Adrenal gland (tissue), 19 donors: ENCODE data around the gene MAGOHB. TPM values are rescaled to one million over a fixed set of nuclear protein-coding genes. Genes with fewer than 3 reads are reported as not detected.

Source experiments
- DNase-seq, 7 donors: peaks; one replicate each; pipeline ENCODE4 v3.0.0-alpha.2; 2019 to 2020
- H3K27ac ChIP-seq, 5 donors: fragments of 200-600 bp; sonication (generic) in 4 of 5; 1 replicate in 3 of 5; 2 replicates in 2 of 5; pipeline versions ENCODE4 v1.5.1 to v1.8.0; 2016 to 2020; ENCODE audit warnings: mild to moderate bottlenecking in 1 of 5
- H3K27me3 ChIP-seq: fragments of 200-600 bp; 2 replicates; pipeline ENCODE4 v1.8.0; 2021
- H3K36me3 ChIP-seq, 2 donors: fragments of 200-600 bp; replicated peaks in 1 of 2; 1 replicate in 1 of 2; 2 replicates in 1 of 2; pipeline versions ENCODE4 v1.5.1 to v1.8.0; 2018 to 2022
- H3K4me1 ChIP-seq, 2 donors: fragments of 200-600 bp; replicated peaks in 1 of 2; 1 replicate in 1 of 2; 2 replicates in 1 of 2; pipeline versions ENCODE4 v1.5.1 to v1.8.0; 2018 to 2021
- H3K4me3 ChIP-seq, 4 donors: fragments of 200-600 bp; sonication (generic) in 3 of 4; one replicate each; pipeline ENCODE4 v1.5.1; 2016 to 2018
- H3K9me3 ChIP-seq, 3 donors: fragments of 200-600 bp; sonication (generic) in 1 of 3; replicated peaks in 1 of 3; 1 replicate in 2 of 3; 2 replicates in 1 of 3; pipeline versions ENCODE4 v1.5.1 to v1.8.0; 2016 to 2021
- POLR2A ChIP-seq, 2 donors: fragments of 450-650 bp; IDR thresholded peaks; one replicate each; pipeline ENCODE4 v1.6.1; 2017; ENCODE audit warnings: antibody characterized with exemption in 2 of 2, mild to moderate bottlenecking in 2 of 2, moderate library complexity in 1 of 2
- WGBS, 4 donors: extraction: QIAGEN DNeasy Blood & Tissue Kit in 2 of 4; methylation state at CpG; one replicate each; pipeline versions ENCODE4 v1.1.5 to v1.1.7; 2013 to 2017; 5-methylcytosine and 5-hydroxymethylcytosine counted together
- intact Hi-C, 2 donors: fragments of 100-400 bp; cut with DNase I; formaldehyde crosslinking; loops; one replicate each; pipeline versions ENCODE4 v1.14.1 to v1.15.0; 2022 to 2023
- long read RNA-seq, 10 donors: library from polyadenylated mRNA in 3 of 10; unstranded in 2 of 10; stranded (forward) in 1 of 10; transcript quantifications; one replicate each; pipeline ENCODE4 v2.0.0 and lab custom pipeline, GENCODE V29; 2021 to 2026
- polyA plus RNA-seq, 3 donors: library from polyadenylated mRNA; stranded (reverse); fragments of 200-250 nt in 2 of 3; fragments of 350-450 nt in 1 of 3; fragmentation: Illumina TruSeq in 1 of 3; extraction: RNeasy Lipid Tissue Mini Kit (QIAGEN cat#74804) in 1 of 3; gene quantifications; one replicate each; pipeline ENCODE4 v1.2.3, GENCODE V29; 2013 to 2014
- total RNA-seq, 9 donors: library from RNA; depleted of rRNA in 4 of 9; stranded (reverse); fragments of >200 nt in 4 of 9; fragments of 120-200 nt in 1 of 9; fragmentation: NEBNext Ultra II Directional in 1 of 9; extraction: Animal tissue kit (Norgen Biotek cat#: 25700) in 1 of 9; gene quantifications; one replicate each; pipeline versions ENCODE4 v1.1.0 to v1.2.4, GENCODE V29; 2013 to 2023
- TF ChIP-seq, protein P1 (sequence below), 6 experiments: fragments of 450-650 bp in 4 of 6; fragments of 200-600 bp in 2 of 6; sonication (generic) in 1 of 6; IDR thresholded peaks; 1 replicate in 5 of 6; 2 replicates in 1 of 6; pipeline versions ENCODE4 v1.5.1 to v1.8.0; 2016 to 2021; ENCODE audit warnings: antibody characterized with exemption in 6 of 6, mild to moderate bottlenecking in 2 of 6, moderate library complexity in 1 of 6
- donor health status: healthy with polysubstance abuse.
- donor health status: Bipolar disorder and iron deficiency.
- donor health status: DM: yes; HTN: yes; CAD: no.
- donor health status: DM: no; HTN: no; CAD: no.
- donor health status: DM: no; HTN: no; CAD: no.
- donor health status: DM: yes; HTN: yes; CAD: no.

MAGOHB gene
- total RNA-seq, result 10 to 100 TPM in 8 of 9 donors, 1 to 10 TPM in 1; 4.4 to 23.3 (median 17.5) TPM
- 10 to 100 TPM; 20.7 to 38.7 (median 30.0) TPM for polyA plus RNA-seq
- long read RNA-seq, donor 1, transcript MAGOHB-201 (5 exons, 2,623 nt), result major isoform, 25 of 26 reads
- long read RNA-seq, donor 1, partial matches to known transcripts, result 0 of 26 reads
- long read RNA-seq, donor 1, other reads (novel, unspliced or antisense), result 0 of 26 reads
- long read RNA-seq, donor 2, partial matches to known transcripts, result 0 of 3 reads
- long read RNA-seq, donor 2, other reads (novel, unspliced or antisense), result 0 of 3 reads
- long read RNA-seq, donor 3, transcript MAGOHB-201 (5 exons, 2,623 nt), result major isoform, 13 of 17 reads
- long read RNA-seq, donor 3, partial matches to known transcripts, result 0 of 17 reads
- long read RNA-seq, donor 3, other reads (novel, unspliced or antisense), result 0 of 17 reads
- long read RNA-seq, donor 4, transcript MAGOHB-201 (5 exons, 2,623 nt), result major isoform, 16 of 16 reads
- long read RNA-seq, donor 4, partial matches to known transcripts, result 0 of 16 reads
- long read RNA-seq, donor 4, other reads (novel, unspliced or antisense), result 0 of 16 reads
- long read RNA-seq, donor 5, transcript MAGOHB-201 (5 exons, 2,623 nt), result major isoform, 13 of 17 reads
- long read RNA-seq, donor 5, partial matches to known transcripts, result 0 of 17 reads
- long read RNA-seq, donor 5, other reads (novel, unspliced or antisense), result 2 of 17 reads
- long read RNA-seq, donor 6, transcript MAGOHB-201 (5 exons, 2,623 nt), result major isoform, 12 of 13 reads
- long read RNA-seq, donor 6, partial matches to known transcripts, result 0 of 13 reads
- long read RNA-seq, donor 6, other reads (novel, unspliced or antisense), result 0 of 13 reads
- long read RNA-seq, donor 7, partial matches to known transcripts, result 0 of 5 reads
- long read RNA-seq, donor 7, other reads (novel, unspliced or antisense), result 0 of 5 reads
- long read RNA-seq, donor 8, partial matches to known transcripts, result 0 of 7 reads
- long read RNA-seq, donor 8, other reads (novel, unspliced or antisense), result 0 of 7 reads
- long read RNA-seq, donor 9, transcript MAGOHB-201 (5 exons, 2,623 nt), result major isoform, 11 of 16 reads
- long read RNA-seq, donor 9, partial matches to known transcripts, result 0 of 16 reads
- long read RNA-seq, donor 9, other reads (novel, unspliced or antisense), result 0 of 16 reads
- long read RNA-seq, donor 10, transcript MAGOHB-201 (5 exons, 2,623 nt), result major isoform, 5 of 5 reads
- long read RNA-seq, donor 10, partial matches to known transcripts, result 0 of 5 reads
- long read RNA-seq, donor 10, other reads (novel, unspliced or antisense), result 0 of 5 reads

GRCh38 chr12:10613349-10614055, at the start of gene MAGOHB:
Gene MAGOHB (minus strand): TSS chr12:10613609. CDS start chr12:10613532, 77 bp downstream.
- H3K27ac ChIP-seq, result peak within 1 kb of the TSS; percentile 67 to 90 (median 82)
- peak in 1 of 2 donors; percentile 65 for TF ChIP-seq POLR2A (IDR thresholded peaks at IDR 0.05)
- TF ChIP-seq, protein P1, sequence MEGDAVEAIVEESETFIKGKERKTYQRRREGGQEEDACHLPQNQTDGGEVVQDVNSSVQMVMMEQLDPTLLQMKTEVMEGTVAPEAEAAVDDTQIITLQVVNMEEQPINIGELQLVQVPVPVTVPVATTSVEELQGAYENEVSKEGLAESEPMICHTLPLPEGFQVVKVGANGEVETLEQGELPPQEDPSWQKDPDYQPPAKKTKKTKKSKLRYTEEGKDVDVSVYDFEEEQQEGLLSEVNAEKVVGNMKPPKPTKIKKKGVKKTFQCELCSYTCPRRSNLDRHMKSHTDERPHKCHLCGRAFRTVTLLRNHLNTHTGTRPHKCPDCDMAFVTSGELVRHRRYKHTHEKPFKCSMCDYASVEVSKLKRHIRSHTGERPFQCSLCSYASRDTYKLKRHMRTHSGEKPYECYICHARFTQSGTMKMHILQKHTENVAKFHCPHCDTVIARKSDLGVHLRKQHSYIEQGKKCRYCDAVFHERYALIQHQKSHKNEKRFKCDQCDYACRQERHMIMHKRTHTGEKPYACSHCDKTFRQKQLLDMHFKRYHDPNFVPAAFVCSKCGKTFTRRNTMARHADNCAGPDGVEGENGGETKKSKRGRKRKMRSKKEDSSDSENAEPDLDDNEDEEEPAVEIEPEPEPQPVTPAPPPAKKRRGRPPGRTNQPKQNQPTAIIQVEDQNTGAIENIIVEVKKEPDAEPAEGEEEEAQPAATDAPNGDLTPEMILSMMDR (IDR thresholded peaks at IDR 0.05), result peak in 2 of 6 experiments; percentile 2 to 23
- peak within 1 kb of the TSS; percentile 79 to 96 (median 88) for H3K4me3 ChIP-seq
- intact Hi-C loops, result loop anchor here in 1 of 2 donors (10.0 kb wide), 1 partner anchor 111 kb away; the partner anchor contains the start of gene YBX3
- H3K9me3 ChIP-seq, result no peaks in the 10 kb centered on the region
- H3K36me3 ChIP-seq, result peaks cover 0 to 17% of the 10 kb centered on the region in 2 donors
- no peaks in the 10 kb centered on the region for H3K27me3 ChIP-seq
- DNase-seq, result peak; percentile 95 to 99 (median 97)
- peaks cover 0 to 17% of the 10 kb centered on the region in 2 donors for H3K4me1 ChIP-seq
- 0 to 1% (median 0%) methylated on average over 42 to 45 of the region's 45 CpGs for WGBS, 4 donors

- H3K27me3 ChIP-seq, result no peaks in the 10 kb centered on the region
- intact Hi-C loops, result no loop called here
- TF ChIP-seq, protein P1 (IDR thresholded peaks at IDR 0.05), result no peak
- TF ChIP-seq POLR2A (IDR thresholded peaks at IDR 0.05), result no peak
- H3K27ac ChIP-seq, result no peak overlapping the region
- no peak overlapping the region for H3K4me3 ChIP-seq
- no peaks in the 10 kb centered on the region for H3K4me1 ChIP-seq
- no peak for DNase-seq
- 54 to 73% (median 70%) methylated on average over 3 of the region's 3 CpGs for WGBS, 4 donors
- H3K9me3 ChIP-seq, result no peaks in the 10 kb centered on the region
- H3K36me3 ChIP-seq, result no peaks in the 10 kb centered on the region
Observed at GRCh38 chr12:10661338-10661737, 47.9 kb upstream of the MAGOHB start.

DNA sequence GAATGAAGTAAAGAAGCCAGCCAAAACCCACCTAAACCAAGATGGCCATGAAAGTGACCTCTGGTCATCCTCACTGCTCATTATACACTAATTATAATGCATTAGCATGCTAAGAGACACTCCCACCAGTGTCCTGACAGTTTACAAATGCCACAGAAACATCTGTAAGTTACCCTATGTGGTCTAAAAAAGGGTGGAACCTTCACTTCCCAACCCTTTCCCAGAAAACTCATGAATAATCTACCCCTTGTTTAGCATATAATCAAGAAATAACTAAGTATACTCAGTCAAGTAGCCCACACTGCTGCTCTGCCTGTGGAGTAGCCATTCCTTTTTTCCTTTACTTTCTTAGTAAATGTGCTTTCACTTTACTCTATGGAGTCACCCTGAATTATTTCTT, 40.6 kb upstream of the MAGOHB start:
- no peak for DNase-seq
- H3K4me1 ChIP-seq, result no peaks in the 10 kb centered on the region
- no peaks in the 10 kb centered on the region for H3K9me3 ChIP-seq
- no peak overlapping the region for H3K4me3 ChIP-seq
- no peak overlapping the region for H3K27ac ChIP-seq
- H3K27me3 ChIP-seq, result no peaks in the 10 kb centered on the region
- no peaks in the 10 kb centered on the region for H3K36me3 ChIP-seq
- intact Hi-C loops, result no loop called here
- TF ChIP-seq POLR2A (IDR thresholded peaks at IDR 0.05), result no peak
- TF ChIP-seq, protein P1 (IDR thresholded peaks at IDR 0.05), result no peak
